Kidney tubule cell (primary cell): ENCODE measurements around the gene ZFYVE19.
"Not testable (repeated sequence)": the region's sequence is repeated elsewhere in the genome, so short reads cannot be mapped to it uniquely, and the experiment has no call there.

Experiments used
- DNase-seq: peaks from one replicate; pipeline ENCODE4 v3.0.0-alpha.2; 2018; ENCODE audit warnings: low spot score

The ZFYVE19 gene

DNA sequence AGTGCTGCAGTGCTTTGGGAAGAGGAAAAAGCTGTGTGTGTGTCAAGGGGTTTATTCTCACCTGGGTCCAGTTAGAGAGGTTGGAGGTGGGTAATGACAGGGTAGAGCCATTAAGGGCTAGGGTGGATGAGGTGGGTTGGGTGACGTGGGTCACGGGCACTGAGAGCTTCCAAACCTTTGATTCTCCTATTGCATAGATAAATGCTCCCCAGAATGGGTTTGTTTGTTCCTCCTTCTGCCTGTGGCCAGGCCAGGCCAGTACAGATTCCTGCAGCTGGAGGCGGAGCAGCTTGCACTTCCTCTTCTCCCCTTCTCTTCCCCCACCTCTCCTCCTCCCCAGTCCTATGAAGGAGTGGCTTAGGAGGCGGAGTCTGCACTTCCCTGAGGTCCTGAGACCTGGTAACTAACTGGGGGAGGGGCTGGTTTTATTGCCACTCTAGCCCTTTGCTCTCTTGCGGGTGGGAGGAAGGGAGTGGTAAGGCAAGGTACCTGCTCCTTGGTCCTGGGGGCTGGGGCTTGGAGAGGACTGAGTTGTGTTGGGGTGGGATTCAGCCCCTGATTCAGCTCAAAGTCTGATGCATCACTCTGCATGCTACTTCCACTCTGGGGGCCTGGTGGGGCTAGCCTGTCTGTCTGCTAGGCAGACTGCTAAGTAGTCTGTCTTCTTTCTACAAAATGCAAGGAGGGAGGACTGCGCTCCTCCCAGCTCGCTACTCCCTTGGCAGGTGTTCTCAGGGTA lies 40.5 kb downstream of the ZFYVE19 start:
- DNase-seq, result peak; percentile 89

DNA sequence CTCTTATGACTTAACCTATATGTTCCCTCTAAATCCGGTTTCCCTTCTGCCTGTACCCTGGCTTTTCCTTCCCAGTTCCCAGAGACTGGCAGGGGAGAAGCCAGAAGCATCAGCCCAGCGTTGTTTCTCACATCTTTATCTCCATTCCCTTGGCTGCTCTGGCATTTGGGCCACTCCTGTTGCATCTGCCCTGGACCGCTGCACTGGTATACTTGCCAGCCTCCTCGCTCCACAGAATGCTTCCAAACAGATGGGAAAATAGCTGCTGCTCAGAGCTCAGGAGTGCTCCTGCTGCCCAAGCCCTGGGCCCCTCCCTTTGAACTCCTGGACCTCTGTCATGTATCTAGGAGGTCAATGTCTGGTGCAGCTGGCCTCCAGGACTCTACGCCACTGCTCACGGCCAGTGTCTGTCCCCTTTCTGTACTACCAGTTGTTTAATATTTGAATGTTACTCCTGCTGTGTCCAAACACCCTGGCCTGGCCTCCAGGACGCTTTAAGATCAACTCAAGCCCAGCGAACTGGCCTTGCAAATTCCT lies 43.8 kb downstream of the ZFYVE19 start:
- DNase-seq, result no peak

DNA sequence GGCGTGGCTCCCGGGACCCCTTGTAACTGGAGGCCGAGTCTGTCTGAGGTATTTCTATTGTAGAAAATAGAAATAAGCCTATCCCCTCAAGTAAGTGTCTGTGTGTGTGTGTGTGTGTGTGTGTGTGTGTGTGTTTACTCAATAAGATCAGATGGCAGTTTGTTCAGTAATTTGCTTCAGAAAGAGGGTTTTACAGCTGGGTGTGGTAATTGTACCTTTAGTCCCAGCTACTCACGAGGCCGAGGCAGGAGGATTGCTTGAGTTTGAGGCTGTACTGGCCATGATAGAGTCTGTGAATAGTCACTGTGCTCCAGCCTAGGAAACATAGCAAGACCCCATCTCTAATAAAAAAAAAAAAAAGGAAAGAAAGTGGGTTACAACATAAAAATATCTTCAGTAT lies 45.6 kb downstream of the ZFYVE19 start:
- no peak for DNase-seq

DNA sequence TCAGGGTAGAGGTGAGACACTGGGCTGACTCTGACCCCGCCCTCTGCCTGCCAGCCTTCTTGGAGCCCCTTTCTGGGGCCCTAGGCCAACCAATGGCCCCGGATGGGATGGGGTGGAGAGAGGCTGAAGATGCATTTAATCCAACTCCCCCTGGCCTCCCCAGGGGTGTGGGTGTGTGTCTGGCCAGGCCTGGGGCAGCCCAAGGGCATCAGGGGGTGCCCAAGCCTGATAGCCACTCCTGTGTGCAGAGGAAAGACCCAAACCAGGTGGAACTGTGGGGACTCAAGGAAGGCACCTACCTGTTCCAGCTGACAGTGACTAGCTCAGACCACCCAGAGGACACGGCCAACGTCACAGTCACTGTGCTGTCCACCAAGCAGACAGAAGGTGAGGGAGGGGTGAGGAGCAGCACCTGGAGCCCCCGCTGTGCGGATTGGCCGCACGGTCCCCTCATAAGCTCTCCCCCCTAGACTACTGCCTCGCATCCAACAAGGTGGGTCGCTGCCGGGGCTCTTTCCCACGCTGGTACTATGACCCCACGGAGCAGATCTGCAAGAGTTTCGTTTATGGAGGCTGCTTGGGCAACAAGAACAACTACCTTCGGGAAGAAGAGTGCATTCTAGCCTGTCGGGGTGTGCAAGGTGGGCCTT lies 46.5 kb downstream of the ZFYVE19 start:
- DNase-seq, result no peak

DNA sequence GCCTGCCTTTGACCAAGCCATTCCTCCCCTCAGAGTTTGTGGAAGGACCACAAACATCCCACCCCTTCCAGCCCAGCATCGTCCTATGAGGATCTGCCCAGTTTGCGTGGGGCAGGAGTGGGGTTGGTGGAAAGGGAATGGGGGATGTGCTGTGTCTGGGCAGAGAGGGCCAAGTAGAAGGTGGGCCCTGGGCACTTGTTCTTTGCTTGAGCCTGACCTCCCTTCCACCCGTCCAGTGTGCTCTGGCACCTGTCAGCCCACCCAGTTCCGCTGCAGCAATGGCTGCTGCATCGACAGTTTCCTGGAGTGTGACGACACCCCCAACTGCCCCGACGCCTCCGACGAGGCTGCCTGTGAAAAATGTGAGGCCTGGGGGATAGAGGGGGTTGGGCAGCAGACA lies 47.3 kb downstream of the ZFYVE19 start:
- no peak for DNase-seq

DNA sequence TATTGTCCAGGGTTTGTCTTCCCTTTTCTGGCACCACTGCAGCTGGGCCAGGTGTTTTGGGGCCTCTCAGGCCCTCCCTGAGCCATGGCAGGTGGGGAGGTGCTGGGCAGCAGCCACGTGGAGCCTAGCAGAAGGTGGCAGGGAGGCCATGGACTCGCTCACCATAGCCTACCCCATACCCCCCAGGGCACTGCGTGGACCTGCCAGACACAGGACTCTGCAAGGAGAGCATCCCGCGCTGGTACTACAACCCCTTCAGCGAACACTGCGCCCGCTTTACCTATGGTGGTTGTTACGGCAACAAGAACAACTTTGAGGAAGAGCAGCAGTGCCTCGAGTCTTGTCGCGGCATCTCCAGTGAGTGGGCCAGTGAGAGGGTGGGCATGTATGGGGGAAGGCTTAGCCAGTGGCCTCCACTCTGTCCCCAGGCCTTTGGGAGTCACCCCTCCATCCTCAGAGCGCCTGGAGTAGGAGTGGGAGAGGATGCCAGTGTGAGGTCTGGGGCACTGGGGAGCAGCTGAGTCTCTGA lies 48.9 kb downstream of the ZFYVE19 start:
- DNase-seq, result no peak

DNA sequence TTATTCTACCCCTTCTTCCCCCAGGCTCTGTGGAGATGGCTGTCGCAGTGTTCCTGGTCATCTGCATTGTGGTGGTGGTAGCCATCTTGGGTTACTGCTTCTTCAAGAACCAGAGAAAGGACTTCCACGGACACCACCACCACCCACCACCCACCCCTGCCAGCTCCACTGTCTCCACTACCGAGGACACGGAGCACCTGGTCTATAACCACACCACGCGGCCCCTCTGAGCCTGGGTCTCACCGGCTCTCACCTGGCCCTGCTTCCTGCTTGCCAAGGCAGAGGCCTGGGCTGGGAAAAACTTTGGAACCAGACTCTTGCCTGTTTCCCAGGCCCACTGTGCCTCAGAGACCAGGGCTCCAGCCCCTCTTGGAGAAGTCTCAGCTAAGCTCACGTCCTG lies 49.9 kb downstream of the ZFYVE19 start:
- DNase-seq, result no peak

DNA sequence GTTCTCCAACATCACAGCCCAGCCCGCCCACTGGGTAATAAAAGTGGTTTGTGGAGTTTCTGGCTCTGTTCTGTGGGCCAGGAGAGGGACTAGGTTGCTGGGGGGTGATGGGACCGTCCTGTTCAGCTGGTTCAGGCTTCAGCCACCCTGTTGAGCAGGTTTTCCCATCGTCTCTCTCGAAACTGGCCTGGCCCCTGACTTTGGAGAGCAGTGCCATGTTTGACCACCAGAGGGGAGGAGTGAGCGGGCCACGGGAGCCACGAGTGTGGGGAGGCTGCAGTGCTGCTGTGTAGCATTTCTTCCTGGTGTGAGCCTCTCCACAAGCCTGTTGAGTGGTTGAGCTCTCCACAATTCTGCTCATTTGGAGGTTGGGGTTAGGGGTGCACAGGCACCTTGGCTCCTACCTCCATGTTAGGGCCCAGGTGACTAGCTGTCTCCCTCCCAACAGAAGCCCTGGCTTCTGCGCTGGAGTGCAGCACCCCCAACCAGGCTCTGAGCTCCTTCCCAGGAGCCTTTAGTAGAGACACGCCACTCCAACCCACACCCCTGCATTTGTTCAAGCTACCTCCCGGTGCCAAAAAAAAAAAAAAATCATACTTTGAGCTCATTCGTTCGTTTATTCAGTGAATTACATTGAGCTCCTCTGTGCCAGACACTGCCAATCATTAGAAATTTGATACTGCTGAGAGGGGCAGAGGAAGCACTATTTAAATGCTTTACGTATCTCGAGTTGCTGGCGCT lies 50.9 kb downstream of the ZFYVE19 start:
- peak; percentile 74 for DNase-seq

DNA sequence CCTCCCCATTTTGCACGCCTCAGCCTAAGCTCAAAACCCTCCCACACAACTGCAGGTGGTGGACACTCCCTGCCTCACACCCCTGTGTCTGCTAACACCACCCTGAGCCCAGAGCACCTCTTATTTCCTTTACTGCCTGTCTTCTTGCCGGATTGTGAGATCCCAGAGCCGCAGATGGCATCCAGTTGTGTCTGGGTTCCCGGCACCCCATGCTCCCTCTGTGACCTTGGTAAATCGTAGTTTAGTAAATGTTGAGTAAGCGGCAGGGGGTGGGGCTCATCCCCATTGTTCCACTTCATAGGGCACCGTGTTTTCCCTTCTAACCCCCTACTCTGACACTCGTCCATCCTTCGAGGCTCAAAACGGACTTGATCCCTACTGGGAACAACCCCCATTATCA lies 51.8 kb downstream of the ZFYVE19 start:
- no peak for DNase-seq

DNA sequence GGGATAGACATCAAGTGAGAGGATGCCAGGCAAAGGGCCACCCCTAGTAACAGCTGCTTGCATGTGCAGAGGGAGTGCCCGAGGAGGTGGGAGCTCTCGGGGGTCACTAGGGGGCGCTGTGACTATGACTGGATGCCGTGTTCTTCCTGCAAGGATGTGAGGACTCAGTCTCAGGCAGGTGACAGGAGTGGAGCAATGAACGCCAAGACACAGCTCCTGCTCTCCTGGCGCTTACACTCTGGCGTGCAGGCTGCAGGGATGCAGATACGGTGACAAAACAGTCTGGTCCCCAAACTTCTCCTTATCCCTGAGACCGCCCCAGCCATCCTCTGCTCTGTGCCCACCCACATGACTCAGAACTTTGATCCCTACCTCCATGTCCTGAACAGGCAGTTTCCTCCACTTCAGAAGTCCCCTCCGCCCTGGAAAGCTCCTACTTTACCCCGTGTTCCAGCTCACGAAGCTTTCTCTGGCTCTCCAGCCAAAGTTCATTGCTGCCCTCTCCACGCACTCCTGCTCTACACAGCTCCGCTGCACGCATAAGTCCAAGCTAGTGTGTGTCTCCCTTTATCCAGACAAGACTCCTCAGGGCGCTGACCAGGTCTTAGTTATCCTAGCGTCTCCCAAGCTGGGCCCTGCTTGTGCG lies 52.4 kb downstream of the ZFYVE19 start:
- peak; percentile 87 for DNase-seq

DNA sequence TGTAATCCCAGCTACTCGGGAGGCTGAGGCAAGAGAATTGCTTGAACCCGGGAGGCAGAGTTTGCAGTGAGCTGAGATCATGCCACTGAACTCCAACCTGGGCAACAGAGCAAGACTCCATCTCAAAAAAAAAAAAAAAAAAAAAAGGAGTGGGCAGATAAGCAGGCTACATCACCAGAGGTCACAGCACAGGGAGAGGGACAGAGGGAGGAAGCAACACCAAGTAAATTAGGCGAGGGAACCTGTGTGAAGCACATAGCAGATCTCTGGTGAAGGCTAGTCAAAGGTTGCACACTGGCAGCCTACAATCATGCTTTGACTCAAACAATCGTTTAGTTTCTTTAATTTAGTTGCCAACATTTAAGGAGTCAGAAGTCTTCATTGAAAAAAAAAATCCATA lies 54.3 kb downstream of the ZFYVE19 start:
- DNase-seq, result not testable (repeated sequence)

DNA sequence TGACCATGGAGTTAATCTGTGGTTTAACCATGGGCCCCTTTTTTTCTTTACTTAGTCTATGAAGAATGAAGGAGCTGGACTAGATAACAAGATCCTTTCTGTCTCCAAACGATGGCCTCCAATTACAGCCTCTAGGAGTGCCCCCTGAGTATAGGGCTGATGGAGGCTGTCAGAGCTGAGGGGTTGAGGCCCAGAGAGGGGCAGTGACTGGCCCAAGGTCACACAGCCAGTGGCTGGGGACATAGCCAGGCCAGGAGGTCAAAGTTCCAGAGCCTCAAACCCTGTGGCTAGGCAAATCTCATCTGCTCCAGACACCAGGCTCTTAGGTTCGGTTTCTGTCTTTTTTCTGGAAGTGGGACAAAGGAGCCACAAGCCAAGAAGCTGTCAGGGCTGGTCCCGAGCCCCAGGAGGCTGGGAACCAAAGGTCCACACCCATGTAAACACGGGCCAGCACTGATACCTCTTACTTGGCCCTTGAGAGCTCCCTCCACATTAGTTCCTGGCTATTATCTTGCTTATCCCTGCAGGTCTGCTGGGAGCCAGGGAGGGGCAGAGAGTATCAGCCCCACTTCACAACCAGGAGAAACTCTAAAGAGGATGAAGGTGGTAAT lies 56.9 kb downstream of the ZFYVE19 start:
- no peak for DNase-seq
